Activated CD8-positive, alpha-beta memory T cell treated with anti-CD3 and anti-CD28 coated beads, Interleukin-2, amount 50 U/mL, for 24 hours (primary cell): ENCODE results near the gene RPL15.

Experiments
- DNase-seq: peaks from one replicate; pipeline ENCODE4 v3.0.0-alpha.2; 2020; ENCODE audit errors: extremely low read depth

Gene RPL15

GRCh38 chr3:23931597-23931996 is 14.7 kb downstream of the RPL15 start:
- DNase-seq, result no peak

- DNase-seq, result no peak
These were observed 15.6 kb downstream of the RPL15 start for GRCh38 chr3:23932571-23932970.

GRCh38 chr3:23934253-23934652 is 17.3 kb downstream of the RPL15 start:
- DNase-seq, result no peak

- no peak for DNase-seq
These were observed 20.4 kb downstream of the RPL15 start for GRCh38 chr3:23937296-23937695.

- no peak for DNase-seq
These were observed 21.8 kb downstream of the RPL15 start for GRCh38 chr3:23938688-23939087.

GRCh38 chr3:23940775-23941174 is 23.8 kb downstream of the RPL15 start:
- DNase-seq, result no peak

GRCh38 chr3:23941440-23941839 is 24.5 kb downstream of the RPL15 start:
- no peak for DNase-seq

- DNase-seq, result no peak
These were observed 25.6 kb downstream of the RPL15 start for GRCh38 chr3:23942546-23942945.

GRCh38 chr3:23944007-23944783 is 27.3 kb downstream of the RPL15 start:
- DNase-seq, result no peak

GRCh38 chr3:23944861-23945662 is 28.1 kb downstream of the RPL15 start, which contains the start of gene NR1D2:
Gene NR1D2, plus strand, starts transcription at chr3:23945286. Its CDS starts 293 bp downstream, at chr3:23945579.
- peak; percentile 26 for DNase-seq

- DNase-seq, result no peak
These were observed 28.7 kb downstream of the RPL15 start for GRCh38 chr3:23945663-23945912.

- peak; percentile 85 for DNase-seq
These were observed 29.2 kb downstream of the RPL15 start for GRCh38 chr3:23945913-23946687.

- no peak for DNase-seq
These were observed 31.8 kb downstream of the RPL15 start for GRCh38 chr3:23948761-23949160.

- DNase-seq, result no peak
These were observed 32.9 kb downstream of the RPL15 start for GRCh38 chr3:23949784-23950183.

- no peak for DNase-seq
These were observed 33.4 kb downstream of the RPL15 start for GRCh38 chr3:23950293-23950692.

- no peak for DNase-seq
These were observed 35.7 kb downstream of the RPL15 start for GRCh38 chr3:23952646-23953045.

- no peak for DNase-seq
These were observed 36.6 kb downstream of the RPL15 start for GRCh38 chr3:23953523-23953922.

- DNase-seq, result no peak
These were observed 37.2 kb downstream of the RPL15 start for GRCh38 chr3:23954144-23954543.

GRCh38 chr3:23956701-23957100 is 39.8 kb downstream of the RPL15 start:
- DNase-seq, result no peak

- no peak for DNase-seq
These were observed 42.4 kb downstream of the RPL15 start for GRCh38 chr3:23959135-23959900.

GRCh38 chr3:23960649-23961048 is 43.7 kb downstream of the RPL15 start:
- DNase-seq, result no peak

- DNase-seq, result no peak
These were observed 44.1 kb downstream of the RPL15 start for GRCh38 chr3:23961066-23961465.
